Muscle of leg (tissue), 11 donors: ENCODE data around the gene ACOX1. TPM values are rescaled to one million over a fixed set of nuclear protein-coding genes. Genes with fewer than 3 reads are reported as not detected.
A peak's percentile ranks its signal among the peaks of the same experiment; 100 is the strongest.

Experiments used
- DNase-seq: peaks from one replicate; pipeline ENCODE4 v3.0.0; 2013
- H3K27ac ChIP-seq: one replicate; pipeline ENCODE4 v1.5.1; 2013; ENCODE audit warnings: mild to moderate bottlenecking, low read length, control low read depth
- H3K27me3 ChIP-seq: one replicate; pipeline ENCODE4 v1.6.1; 2013; ENCODE audit warnings: low read length; ENCODE audit not compliant: control insufficient read depth, insufficient read depth
- H3K36me3 ChIP-seq: one replicate; pipeline ENCODE4 v1.6.1; 2013; ENCODE audit warnings: low read length; ENCODE audit not compliant: control insufficient read depth, insufficient read depth
- H3K4me1 ChIP-seq: one replicate; pipeline ENCODE4 v1.6.1; 2013; ENCODE audit warnings: low read length; ENCODE audit not compliant: control insufficient read depth, insufficient read depth
- H3K4me3 ChIP-seq: one replicate; pipeline ENCODE4 v1.5.1; 2013; ENCODE audit warnings: low read length, control low read depth
- H3K9me3 ChIP-seq: replicated peaks from 2 replicates; pipeline ENCODE4 v1.6.1; 2013; ENCODE audit warnings: low read depth, low read length; ENCODE audit not compliant: control insufficient read depth
- WGBS: methylation state at CpG from one replicate; pipeline ENCODE4 v1.1.5; 2013; ENCODE audit warnings: missing lambda C conversion rate; ENCODE audit not compliant: insufficient coverage; 5-methylcytosine and 5-hydroxymethylcytosine counted together
- polyA plus RNA-seq, 8 donors: library from polyadenylated mRNA; unstranded; fragments of 120-200 nt; gene quantifications; one replicate each; pipeline versions ENCODE4 v1.2.1 to v1.2.3, GENCODE V29; 2013; ENCODE audit warnings: inconsistent platforms in 1 of 8, low replicate concordance in 1 of 8; ENCODE audit not compliant: insufficient read length in 8 of 8, insufficient read depth in 1 of 8
- total RNA-seq: library from RNA; stranded (reverse); fragments of 120-200 nt; gene quantifications from one replicate; pipeline ENCODE4 v1.2.4, GENCODE V29; 2013

ACOX1 gene
- total and polyA plus RNA-seq, 9 donors, result 14.6 to 23.2 (median 18.8) TPM

DNA sequence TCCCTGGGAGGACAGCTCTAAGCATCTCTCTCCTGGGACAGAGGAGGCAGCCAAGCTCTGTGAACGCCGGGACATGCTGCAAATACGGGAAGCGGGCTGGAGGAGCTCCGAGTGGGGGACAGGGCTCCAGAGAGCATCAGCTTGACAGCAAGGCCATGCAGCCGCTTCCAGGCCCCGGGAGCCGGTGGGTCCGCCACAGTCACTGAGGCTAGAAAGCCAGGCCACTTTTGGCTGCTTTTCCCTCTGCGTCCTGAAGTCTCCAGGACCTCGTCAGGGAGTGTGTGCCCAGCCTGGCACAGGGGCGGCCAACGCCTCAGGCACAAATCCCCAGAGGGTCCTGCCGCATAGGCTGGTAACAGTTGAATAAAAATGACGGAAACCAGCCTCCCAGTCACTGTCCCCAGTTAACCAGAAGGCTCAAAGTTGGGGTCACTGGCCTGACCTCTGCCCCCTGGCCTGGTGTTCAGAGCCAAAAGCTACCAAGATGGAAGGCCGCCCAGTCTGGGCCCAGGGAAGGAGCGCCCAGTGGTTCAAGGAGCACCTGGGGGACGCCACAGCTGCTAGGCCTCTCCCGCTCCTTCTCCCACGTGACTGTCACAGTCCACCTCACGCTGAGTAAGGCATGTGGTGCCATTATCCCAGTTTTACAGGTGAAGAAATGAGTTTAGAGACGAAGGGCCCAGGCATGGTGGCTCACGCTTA is 79.0 kb downstream of the ACOX1 start:
- WGBS, result 82% methylated on average over 19 of the region's 23 CpGs
- DNase-seq, result peak; percentile 17
- H3K27ac ChIP-seq, result no peak overlapping the region
- peaks cover 32% of the 10 kb centered on the region for H3K4me1 ChIP-seq
- H3K4me3 ChIP-seq, result no peak overlapping the region
- no peaks in the 10 kb centered on the region for H3K27me3 ChIP-seq
- H3K9me3 ChIP-seq, result no peaks in the 10 kb centered on the region
- H3K36me3 ChIP-seq, result peaks cover 53% of the 10 kb centered on the region

DNA sequence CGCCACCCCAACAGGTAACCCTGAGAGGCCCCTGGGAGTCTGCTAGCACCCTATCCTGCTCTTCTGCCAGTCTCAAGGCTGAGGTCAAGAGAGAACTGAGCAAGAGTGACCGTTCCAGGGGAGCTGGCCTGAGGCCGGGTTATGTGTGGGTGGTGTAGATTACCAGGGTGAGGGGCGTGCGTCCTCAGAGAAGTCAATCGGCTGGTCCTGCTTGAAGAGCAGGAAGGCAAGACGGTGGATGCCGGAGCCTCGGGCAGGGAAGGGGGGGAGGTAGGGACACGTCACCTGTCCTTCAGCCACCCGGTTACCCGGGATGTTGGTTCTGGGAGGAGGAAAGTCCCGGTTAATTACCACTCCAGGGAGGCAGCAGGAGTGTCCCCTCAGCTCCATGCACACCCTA is 79.6 kb downstream of the ACOX1 start:
- peak; percentile 7 for DNase-seq
- no peak overlapping the region for H3K4me3 ChIP-seq
- no peaks in the 10 kb centered on the region for H3K9me3 ChIP-seq
- WGBS, result 90% methylated on average over 11 of the region's 13 CpGs
- peaks cover 53% of the 10 kb centered on the region for H3K36me3 ChIP-seq
- no peak overlapping the region for H3K27ac ChIP-seq
- H3K4me1 ChIP-seq, result peaks cover 36% of the 10 kb centered on the region
- H3K27me3 ChIP-seq, result no peaks in the 10 kb centered on the region

DNA sequence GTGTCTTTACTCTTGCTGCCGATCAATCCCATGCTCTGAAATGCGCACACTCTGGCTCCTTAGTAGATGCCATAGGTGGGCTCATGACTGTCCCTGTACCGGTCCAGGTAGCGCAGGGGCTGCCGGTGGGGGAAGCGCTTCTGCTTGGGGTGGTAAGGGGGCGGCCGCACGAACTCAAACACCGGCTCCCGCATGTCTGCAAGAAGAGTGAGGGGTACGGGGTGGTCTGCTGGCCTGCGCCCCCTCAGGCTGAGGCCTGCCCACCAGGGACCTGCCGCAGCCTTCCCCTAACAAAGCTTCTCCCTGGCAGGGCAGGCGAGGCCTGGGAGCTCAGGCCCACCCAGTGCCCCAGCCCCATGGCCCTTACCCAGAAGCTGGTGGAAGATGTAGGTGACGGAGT is 80.2 kb downstream of the ACOX1 start:
- 93% methylated on average over 14 of the region's 16 CpGs for WGBS
- H3K27me3 ChIP-seq, result no peaks in the 10 kb centered on the region
- peaks cover 36% of the 10 kb centered on the region for H3K4me1 ChIP-seq
- no peak overlapping the region for H3K4me3 ChIP-seq
- H3K9me3 ChIP-seq, result no peaks in the 10 kb centered on the region
- peaks cover 53% of the 10 kb centered on the region for H3K36me3 ChIP-seq
- no peak overlapping the region for H3K27ac ChIP-seq
- peak; percentile 5 for DNase-seq

DNA sequence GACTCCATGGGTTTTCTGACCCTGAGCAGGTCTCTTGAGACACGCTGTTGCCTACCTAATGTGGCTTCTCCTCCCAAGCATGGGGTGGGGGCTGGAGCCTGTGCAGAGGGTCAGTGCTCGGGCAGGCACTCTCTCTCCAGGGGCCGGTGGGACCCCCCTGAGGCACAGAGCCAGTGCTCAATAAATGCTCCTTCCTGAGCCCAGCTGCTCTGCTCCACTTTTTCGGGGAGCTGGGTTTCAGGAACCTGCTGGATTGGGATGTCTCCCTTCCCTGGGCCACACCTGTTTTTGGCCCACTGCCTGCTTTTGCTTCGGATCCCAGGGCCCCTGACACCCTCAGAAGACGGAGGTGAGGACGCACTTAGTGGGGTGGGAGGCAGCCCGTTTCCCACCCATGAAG is 80.9 kb downstream of the ACOX1 start:
- Histone ChIP-seq H3K4me3 (no peak overlapping the region), H3K9me3 (no peaks in the 10 kb centered on the region), H3K4me1 (peaks cover 32% of the 10 kb centered on the region), H3K27ac (no peak overlapping the region), H3K36me3 (peaks cover 50% of the 10 kb centered on the region), H3K27me3 (no peaks in the 10 kb centered on the region)
- WGBS, result 76% methylated on average over 7 of the region's 8 CpGs
- peak; percentile 40 for DNase-seq

DNA sequence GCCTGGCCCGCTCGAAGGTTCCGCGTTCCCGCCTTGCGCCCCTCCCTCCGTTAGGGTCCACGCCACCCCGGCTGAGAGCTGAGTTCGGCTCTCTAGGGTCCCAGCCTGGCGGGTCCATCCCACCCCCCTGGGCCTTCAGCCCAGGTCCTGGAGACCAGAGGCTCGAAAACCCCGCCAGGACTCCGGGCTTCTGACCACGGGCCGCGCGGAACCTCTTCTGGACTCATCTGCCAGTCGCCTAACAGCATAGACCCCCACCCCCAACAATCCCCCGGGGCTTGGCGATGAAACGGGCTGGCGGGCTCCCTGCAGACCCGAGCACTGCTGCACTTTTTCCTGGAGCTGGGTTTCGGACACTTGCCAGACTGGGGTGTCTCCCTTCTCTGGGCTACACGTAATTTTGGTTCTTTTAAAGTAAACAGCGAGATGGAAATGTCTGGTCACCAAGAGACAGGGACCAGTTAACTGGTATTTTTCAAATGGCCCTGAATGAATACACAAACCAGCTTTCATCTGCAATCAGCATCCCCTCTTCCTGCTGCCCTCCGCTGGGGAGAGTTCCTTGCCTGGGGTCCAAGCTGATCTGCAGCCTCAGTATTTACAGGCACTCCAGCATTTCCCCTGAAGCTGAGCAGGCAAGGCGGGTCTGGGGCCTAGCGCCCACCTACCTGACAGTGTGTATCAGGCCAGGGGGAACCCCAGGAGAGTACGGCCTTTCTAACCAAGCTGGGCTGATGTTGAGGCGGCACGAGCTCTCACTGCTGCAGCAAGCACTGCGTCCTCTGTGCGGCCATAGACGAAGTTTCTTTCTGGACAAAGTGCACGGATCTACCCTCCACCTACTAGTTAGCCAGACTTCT is 81.6 kb downstream of the ACOX1 start:
- DNase-seq, result peak; percentile 72
- Histone ChIP-seq H3K27me3 (no peaks in the 10 kb centered on the region), H3K4me1 (peaks cover 32% of the 10 kb centered on the region), H3K4me3 (peak overlapping the region; percentile 38), H3K36me3 (peaks cover 50% of the 10 kb centered on the region), H3K27ac (peak overlapping the region; percentile 93), H3K9me3 (no peaks in the 10 kb centered on the region)
- WGBS, result 33% methylated on average over 24 of the region's 37 CpGs

DNA sequence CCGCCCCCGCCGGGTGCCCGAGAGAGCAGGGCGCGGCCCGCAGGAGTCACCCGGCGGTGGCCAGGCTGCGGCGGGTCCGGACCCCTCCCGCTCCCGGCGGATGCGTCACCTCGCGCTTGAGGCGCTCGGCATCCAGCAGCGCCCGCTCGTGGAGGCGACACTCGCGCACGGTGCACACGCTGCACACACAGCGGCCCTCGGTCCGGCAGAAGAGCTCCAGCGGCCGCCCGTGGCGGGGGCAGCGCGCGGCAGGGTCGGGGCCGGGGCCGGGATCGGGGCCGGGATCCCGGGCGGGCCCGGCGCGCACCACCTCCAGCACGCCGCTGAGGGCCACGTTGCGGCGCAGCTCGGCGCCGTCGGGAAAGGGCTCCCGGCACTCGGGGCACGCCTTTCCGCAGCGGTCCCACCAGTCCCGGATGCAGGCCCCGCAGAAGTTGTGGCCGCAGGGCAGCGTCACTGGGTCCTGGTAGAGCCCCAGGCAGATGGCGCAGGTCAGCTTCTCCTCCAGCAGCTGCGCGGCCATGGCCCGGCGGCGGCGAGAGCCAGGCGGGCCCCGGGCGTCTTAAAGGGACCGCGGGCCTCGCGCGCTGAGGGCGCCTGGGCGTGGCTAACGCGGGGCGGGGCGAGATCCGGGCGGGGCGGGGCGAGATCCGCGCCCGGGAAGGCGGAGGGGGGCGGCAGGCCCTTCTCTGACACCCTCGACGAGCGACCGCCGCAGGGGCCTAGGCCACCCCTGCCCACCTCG is 82.4 kb downstream of the ACOX1 start, which contains the start of gene TRIM65:
TSS of gene TRIM65 (minus strand) at position 537 of the 745 bp plus-strand sequence. CDS start at position 523, 14 bp downstream.
- Histone ChIP-seq H3K27me3 (no peaks in the 10 kb centered on the region), H3K4me3 (peak within 1 kb of the TSS; percentile 72), H3K36me3 (peaks cover 52% of the 10 kb centered on the region), H3K27ac (peak within 1 kb of the TSS; percentile 93), H3K4me1 (peaks cover 32% of the 10 kb centered on the region), H3K9me3 (no peaks in the 10 kb centered on the region)
- peak; percentile 92 for DNase-seq
- under 1% methylated on average over 102 of the region's 102 CpGs for WGBS

DNA sequence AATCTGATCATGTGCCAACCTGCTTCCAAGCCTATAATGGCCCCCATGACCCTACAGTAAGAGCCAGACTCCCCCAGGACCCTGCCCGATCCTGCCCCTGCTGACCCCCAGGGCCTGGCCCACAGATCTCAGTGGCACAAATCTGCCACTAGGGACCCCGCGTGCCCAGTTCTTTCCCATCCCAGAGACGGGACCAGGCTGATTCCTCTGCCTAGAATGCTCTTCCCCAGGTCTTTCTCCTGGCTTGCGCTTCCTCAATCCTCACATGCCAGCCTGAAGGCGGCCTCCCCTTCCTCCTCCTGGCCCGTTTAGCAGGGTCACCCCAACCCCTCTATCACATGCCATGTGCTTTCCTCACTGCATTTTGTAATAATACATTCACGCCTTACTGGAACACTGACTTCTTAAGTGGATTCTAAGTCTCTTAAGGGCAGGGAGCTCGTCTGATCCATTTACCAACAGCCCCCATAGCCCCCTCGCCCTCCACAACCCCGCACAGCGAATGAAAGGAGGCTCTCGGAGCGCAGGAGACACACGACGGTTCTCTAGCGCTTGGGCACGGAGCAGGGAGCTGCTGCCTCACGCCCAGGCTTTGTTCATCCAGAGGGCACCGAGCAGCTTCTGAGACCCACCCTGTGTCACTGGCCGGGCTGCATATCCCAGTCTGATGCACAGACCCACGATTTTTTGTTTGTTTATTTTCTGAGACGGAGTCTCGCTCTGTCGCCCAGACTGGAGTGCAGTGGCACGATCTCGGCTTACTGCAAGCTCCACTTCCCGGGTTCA is 83.4 kb downstream of the ACOX1 start:
- WGBS, result 17% methylated on average over 22 of the region's 28 CpGs
- Histone ChIP-seq H3K4me3 (peak overlapping the region; percentile 72), H3K9me3 (no peaks in the 10 kb centered on the region), H3K4me1 (peaks cover 32% of the 10 kb centered on the region), H3K27ac (peak overlapping the region; percentile 90), H3K27me3 (no peaks in the 10 kb centered on the region), H3K36me3 (peaks cover 52% of the 10 kb centered on the region)
- peak; percentile 32 for DNase-seq

DNA sequence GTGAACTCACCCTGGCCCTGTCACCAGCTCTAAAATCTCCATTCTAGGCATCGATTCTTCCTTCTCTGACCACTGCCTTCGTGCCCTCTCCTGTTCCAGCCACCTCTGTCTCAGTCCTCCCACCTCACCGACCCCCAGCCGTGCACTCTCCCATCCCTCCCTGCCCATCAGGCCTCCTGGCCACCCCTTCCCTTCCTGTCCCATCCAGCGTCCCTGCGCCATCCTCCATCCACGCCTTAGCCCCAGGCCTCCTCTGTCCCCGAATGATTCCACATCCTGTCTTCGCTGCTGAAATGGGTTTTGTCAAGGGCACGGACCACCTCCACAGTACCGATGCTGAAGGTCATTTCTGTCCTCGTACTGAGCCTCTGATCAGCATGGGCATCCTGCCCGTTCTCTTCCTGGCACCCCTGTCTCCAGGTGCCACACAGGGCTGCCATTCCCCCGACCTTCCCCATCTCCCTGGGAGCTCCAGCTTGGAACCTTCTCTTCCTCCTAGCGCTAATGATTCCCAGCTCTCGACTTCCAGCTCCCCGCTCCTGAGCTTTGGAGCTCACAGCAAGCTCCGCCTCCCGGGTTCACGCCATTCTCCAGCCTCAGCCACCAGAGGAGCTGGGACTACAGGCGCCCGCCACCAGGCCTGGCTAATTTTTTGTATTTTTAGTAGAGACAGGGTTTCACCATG is 84.8 kb downstream of the ACOX1 start:
- peaks cover 47% of the 10 kb centered on the region for H3K36me3 ChIP-seq
- H3K4me3 ChIP-seq, result no peak overlapping the region
- H3K27ac ChIP-seq, result peak overlapping the region; percentile 67
- DNase-seq, result peak; percentile 65
- WGBS, result 52% methylated on average over 20 of the region's 22 CpGs
- no peaks in the 10 kb centered on the region for H3K9me3 ChIP-seq
- peaks cover 32% of the 10 kb centered on the region for H3K4me1 ChIP-seq
- H3K27me3 ChIP-seq, result no peaks in the 10 kb centered on the region
